Measurements from ENCODE around the gene CCDC184.
"Not testable (repeated sequence)": the region's sequence is repeated elsewhere in the genome, so short reads cannot be mapped to it uniquely, and the experiment has no call there.

The CCDC184 gene

GRCh38 chr12:48194799-48195201, 11.4 kb downstream of the CCDC184 start:
- no peak overlapping the region for H3K9ac ChIP-seq (ENCODE audit: low read length)
- H3K27ac ChIP-seq (ENCODE audit: low read length): no peak overlapping the region
- peaks cover 33% of the 10 kb centered on the region for H3K27me3 ChIP-seq (ENCODE audit: control insufficient read depth, insufficient read depth, low read length)

GRCh38 chr12:48197549-48197970, 14.1 kb downstream of the CCDC184 start:
- Histone ChIP-seq H3K36me3 (ENCODE audit: control insufficient read depth, low read depth, low read length) (no peaks in the 10 kb centered on the region), H3K27ac (ENCODE audit: low read length) (no peak overlapping the region), H3K4me1 (ENCODE audit: control insufficient read depth, low read depth, low read length) (peaks cover 3% of the 10 kb centered on the region), H3K9me3 (ENCODE audit: control insufficient read depth, low read depth, low read length) (no peaks in the 10 kb centered on the region), H3K4me3 (ENCODE audit: low read length) (peak overlapping the region; percentile 85), H3K27me3 (ENCODE audit: control insufficient read depth, insufficient read depth, low read length) (peaks cover 56% of the 10 kb centered on the region), H3K9ac (ENCODE audit: low read length) (peak overlapping the region; percentile 30)

More at GRCh38 chr12:48194799-48195201, 11.4 kb downstream of the CCDC184 start:
- peaks cover 3% of the 10 kb centered on the region for H3K4me1 ChIP-seq (ENCODE audit: control insufficient read depth, low read depth, low read length)
- no peaks in the 10 kb centered on the region for H3K9me3 ChIP-seq (ENCODE audit: control insufficient read depth, low read depth, low read length)
- H3K4me3 ChIP-seq (ENCODE audit: low read length): no peak overlapping the region
- no peaks in the 10 kb centered on the region for H3K36me3 ChIP-seq (ENCODE audit: control insufficient read depth, low read depth, low read length)

GRCh38 chr12:48197971-48198671, 14.7 kb downstream of the CCDC184 start:
- Histone ChIP-seq H3K4me3 (ENCODE audit: low read length) (peak overlapping the region; percentile 85), H3K9me3 (ENCODE audit: control insufficient read depth, low read depth, low read length) (no peaks in the 10 kb centered on the region), H3K9ac (ENCODE audit: low read length) (peak overlapping the region; percentile 82), H3K27me3 (ENCODE audit: control insufficient read depth, insufficient read depth, low read length) (peaks cover 62% of the 10 kb centered on the region), H3K36me3 (ENCODE audit: control insufficient read depth, low read depth, low read length) (no peaks in the 10 kb centered on the region), H3K27ac (ENCODE audit: low read length) (peak overlapping the region; percentile 33), H3K4me1 (ENCODE audit: control insufficient read depth, low read depth, low read length) (peaks cover 3% of the 10 kb centered on the region)

- Histone ChIP-seq H3K4me3 (ENCODE audit: low read length) (peak overlapping the region; percentile 85), H3K36me3 (ENCODE audit: control insufficient read depth, low read depth, low read length) (no peaks in the 10 kb centered on the region), H3K27me3 (ENCODE audit: control insufficient read depth, insufficient read depth, low read length) (peaks cover 62% of the 10 kb centered on the region), H3K9ac (ENCODE audit: low read length) (peak overlapping the region; percentile 82), H3K27ac (ENCODE audit: low read length) (peak overlapping the region; percentile 33), H3K9me3 (ENCODE audit: control insufficient read depth, low read depth, low read length) (no peaks in the 10 kb centered on the region), H3K4me1 (ENCODE audit: control insufficient read depth, low read depth, low read length) (peaks cover 3% of the 10 kb centered on the region)
These were observed 15.2 kb downstream of the CCDC184 start for GRCh38 chr12:48198672-48198971.

GRCh38 chr12:48198985-48199384, 15.5 kb downstream of the CCDC184 start:
- H3K9me3 ChIP-seq (ENCODE audit: control insufficient read depth, low read depth, low read length): no peaks in the 10 kb centered on the region
- no peak overlapping the region for H3K27ac ChIP-seq (ENCODE audit: low read length)
- peak overlapping the region; percentile 82 for H3K9ac ChIP-seq (ENCODE audit: low read length)
- H3K36me3 ChIP-seq (ENCODE audit: control insufficient read depth, low read depth, low read length): no peaks in the 10 kb centered on the region
- peak overlapping the region; percentile 85 for H3K4me3 ChIP-seq (ENCODE audit: low read length)
- peaks cover 59% of the 10 kb centered on the region for H3K27me3 ChIP-seq (ENCODE audit: control insufficient read depth, insufficient read depth, low read length)
- H3K4me1 ChIP-seq (ENCODE audit: control insufficient read depth, low read depth, low read length): peaks cover 3% of the 10 kb centered on the region

GRCh38 chr12:48199774-48200221, 16.4 kb downstream of the CCDC184 start:
- Histone ChIP-seq H3K9me3 (ENCODE audit: control insufficient read depth, low read depth, low read length) (no peaks in the 10 kb centered on the region), H3K27ac (ENCODE audit: low read length) (no peak overlapping the region), H3K4me3 (ENCODE audit: low read length) (no peak overlapping the region), H3K36me3 (ENCODE audit: control insufficient read depth, low read depth, low read length) (no peaks in the 10 kb centered on the region), H3K9ac (ENCODE audit: low read length) (no peak overlapping the region), H3K27me3 (ENCODE audit: control insufficient read depth, insufficient read depth, low read length) (peaks cover 50% of the 10 kb centered on the region), H3K4me1 (ENCODE audit: control insufficient read depth, low read depth, low read length) (peaks cover 3% of the 10 kb centered on the region)

GRCh38 chr12:48201091-48201490, 17.6 kb downstream of the CCDC184 start:
- H3K36me3 ChIP-seq (ENCODE audit: control insufficient read depth, low read depth, low read length): no peaks in the 10 kb centered on the region
- peaks cover 3% of the 10 kb centered on the region for H3K4me1 ChIP-seq (ENCODE audit: control insufficient read depth, low read depth, low read length)
- H3K9ac ChIP-seq (ENCODE audit: low read length): no peak overlapping the region
- peaks cover 44% of the 10 kb centered on the region for H3K27me3 ChIP-seq (ENCODE audit: control insufficient read depth, insufficient read depth, low read length)
- no peak overlapping the region for H3K27ac ChIP-seq (ENCODE audit: low read length)
- no peak overlapping the region for H3K4me3 ChIP-seq (ENCODE audit: low read length)
- H3K9me3 ChIP-seq (ENCODE audit: control insufficient read depth, low read depth, low read length): no peaks in the 10 kb centered on the region

- Histone ChIP-seq H3K4me1 (ENCODE audit: control insufficient read depth, low read depth, low read length) (peaks cover 3% of the 10 kb centered on the region), H3K9me3 (ENCODE audit: control insufficient read depth, low read depth, low read length) (no peaks in the 10 kb centered on the region), H3K4me3 (ENCODE audit: low read length) (no peak overlapping the region), H3K36me3 (ENCODE audit: control insufficient read depth, low read depth, low read length) (no peaks in the 10 kb centered on the region), H3K27me3 (ENCODE audit: control insufficient read depth, insufficient read depth, low read length) (peaks cover 44% of the 10 kb centered on the region), H3K9ac (ENCODE audit: low read length) (no peak overlapping the region), H3K27ac (ENCODE audit: low read length) (no peak overlapping the region)
These were observed 18.1 kb downstream of the CCDC184 start for GRCh38 chr12:48201516-48201915.

- Histone ChIP-seq H3K4me3 (ENCODE audit: low read length) (no peak overlapping the region), H3K9ac (ENCODE audit: low read length) (no peak overlapping the region), H3K27me3 (ENCODE audit: control insufficient read depth, insufficient read depth, low read length) (peaks cover 44% of the 10 kb centered on the region), H3K36me3 (ENCODE audit: control insufficient read depth, low read depth, low read length) (no peaks in the 10 kb centered on the region), H3K9me3 (ENCODE audit: control insufficient read depth, low read depth, low read length) (peaks cover 5% of the 10 kb centered on the region), H3K27ac (ENCODE audit: low read length) (no peak overlapping the region), H3K4me1 (ENCODE audit: control insufficient read depth, low read depth, low read length) (no peaks in the 10 kb centered on the region)
These were observed 19.3 kb downstream of the CCDC184 start for GRCh38 chr12:48202766-48203165.

GRCh38 chr12:48203192-48203591, 19.7 kb downstream of the CCDC184 start, which contains the start of gene OR10AD1:
Gene OR10AD1 (minus strand): TSS chr12:48203292. CDS start chr12:48203292, 0 bp downstream.
- Histone ChIP-seq H3K36me3 (ENCODE audit: control insufficient read depth, low read depth, low read length) (no peaks in the 10 kb centered on the region), H3K9ac (ENCODE audit: low read length) (no peak within 1 kb of the TSS), H3K4me1 (ENCODE audit: control insufficient read depth, low read depth, low read length) (no peaks in the 10 kb centered on the region), H3K4me3 (ENCODE audit: low read length) (no peak within 1 kb of the TSS), H3K27ac (ENCODE audit: low read length) (no peak within 1 kb of the TSS), H3K9me3 (ENCODE audit: control insufficient read depth, low read depth, low read length) (peaks cover 5% of the 10 kb centered on the region), H3K27me3 (ENCODE audit: control insufficient read depth, insufficient read depth, low read length) (peaks cover 44% of the 10 kb centered on the region)

GRCh38 chr12:48209495-48209894, 26.1 kb downstream of the CCDC184 start:
- not testable (repeated sequence) for H3K36me3 ChIP-seq (ENCODE audit: control insufficient read depth, low read depth, low read length)

GRCh38 chr12:48216785-48217184, 33.3 kb downstream of the CCDC184 start:
- Histone ChIP-seq H3K9ac (ENCODE audit: low read length) (no peak overlapping the region), H3K36me3 (ENCODE audit: control insufficient read depth, low read depth, low read length) (no peaks in the 10 kb centered on the region), H3K27ac (ENCODE audit: low read length) (no peak overlapping the region), H3K27me3 (ENCODE audit: control insufficient read depth, insufficient read depth, low read length) (no peaks in the 10 kb centered on the region), H3K9me3 (ENCODE audit: control insufficient read depth, low read depth, low read length) (no peaks in the 10 kb centered on the region), H3K4me3 (ENCODE audit: low read length) (no peak overlapping the region), H3K4me1 (ENCODE audit: control insufficient read depth, low read depth, low read length) (no peaks in the 10 kb centered on the region)

More at GRCh38 chr12:48209495-48209894, 26.1 kb downstream of the CCDC184 start:
- not testable (repeated sequence) for H3K27ac ChIP-seq (ENCODE audit: low read length); H3K9ac ChIP-seq (ENCODE audit: low read length); H3K4me3 ChIP-seq (ENCODE audit: low read length); H3K4me1 ChIP-seq (ENCODE audit: control insufficient read depth, low read depth, low read length); H3K9me3 ChIP-seq (ENCODE audit: control insufficient read depth, low read depth, low read length); H3K27me3 ChIP-seq (ENCODE audit: control insufficient read depth, insufficient read depth, low read length)

Measured in iPS-18a (cell line).